Testis (tissue), 3 donors: ENCODE results near the gene ALDH4A1. TPM values are rescaled to one million over a fixed set of nuclear protein-coding genes. Genes with fewer than 3 reads are reported as not detected.

Source experiments
- DNase-seq: peaks from one replicate; pipeline ENCODE4 v3.0.0-alpha.2; 2019
- H3K27ac ChIP-seq, 2 donors: fragments of 200-600 bp; sonication (generic); one replicate each; pipeline ENCODE4 v1.5.1; 2019
- H3K27me3 ChIP-seq: fragments of 200-600 bp; sonication (generic); one replicate; pipeline ENCODE4 v1.5.1; 2019
- H3K36me3 ChIP-seq: fragments of 200-600 bp; sonication (generic); one replicate; pipeline ENCODE4 v1.5.1; 2017; ENCODE audit warnings: low read depth; ENCODE audit errors: missing control alignments
- H3K4me1 ChIP-seq: fragments of 200-600 bp; sonication (generic); one replicate; pipeline ENCODE4 v1.5.1; 2019
- H3K4me3 ChIP-seq, 2 donors: fragments of 200-600 bp; sonication (generic); one replicate each; pipeline ENCODE4 v1.5.1; 2017 to 2019
- H3K9me3 ChIP-seq: fragments of 200-600 bp; sonication (generic); one replicate; pipeline ENCODE4 v1.5.1; 2017
- CTCF ChIP-seq, 3 experiments: fragments of 450-650 bp in 2 of 3; fragments of 200-600 bp in 1 of 3; sonication (generic) in 1 of 3; IDR thresholded peaks; one replicate each; pipeline ENCODE4 v1.5.1; 2016 to 2019; ENCODE audit warnings: antibody characterized with exemption in 3 of 3, mild to moderate bottlenecking in 2 of 3, moderate library complexity in 1 of 3
- POLR2A ChIP-seq: fragments of 450-650 bp; IDR thresholded peaks from one replicate; pipeline ENCODE4 v1.6.1; 2017; ENCODE audit warnings: antibody characterized with exemption, mild to moderate bottlenecking, moderate library complexity
- WGBS, 2 donors: methylation state at CpG; one replicate each; pipeline ENCODE4 v1.1.5; 2018; 5-methylcytosine and 5-hydroxymethylcytosine counted together
- intact Hi-C: fragments of 100-400 bp; cut with DNase I; formaldehyde crosslinking; loops from one replicate; pipeline ENCODE4 v1.15.1; 2023; ENCODE audit warnings: low total_unique reads
- polyA plus RNA-seq: library from polyadenylated mRNA; stranded (reverse); fragments of 350-450 nt; fragmentation: Illumina TruSeq; extraction: RNeasy Lipid Tissue Mini Kit (QIAGEN cat#74804); gene quantifications from one replicate; pipeline ENCODE4 v1.2.3, GENCODE V29; 2014; ENCODE audit warnings: low read depth, low replicate concordance; ENCODE audit not compliant: insufficient read depth
- total RNA-seq, 2 donors: library from RNA; depleted of rRNA; stranded (reverse); fragments of >200 nt; gene quantifications; one replicate each; pipeline ENCODE4 v1.2.3, GENCODE V29; 2016

Gene ALDH4A1
- total and polyA plus RNA-seq, 3 donors from 2014 or later, result 8.2 to 10.6 (median 9.6) TPM

DNA sequence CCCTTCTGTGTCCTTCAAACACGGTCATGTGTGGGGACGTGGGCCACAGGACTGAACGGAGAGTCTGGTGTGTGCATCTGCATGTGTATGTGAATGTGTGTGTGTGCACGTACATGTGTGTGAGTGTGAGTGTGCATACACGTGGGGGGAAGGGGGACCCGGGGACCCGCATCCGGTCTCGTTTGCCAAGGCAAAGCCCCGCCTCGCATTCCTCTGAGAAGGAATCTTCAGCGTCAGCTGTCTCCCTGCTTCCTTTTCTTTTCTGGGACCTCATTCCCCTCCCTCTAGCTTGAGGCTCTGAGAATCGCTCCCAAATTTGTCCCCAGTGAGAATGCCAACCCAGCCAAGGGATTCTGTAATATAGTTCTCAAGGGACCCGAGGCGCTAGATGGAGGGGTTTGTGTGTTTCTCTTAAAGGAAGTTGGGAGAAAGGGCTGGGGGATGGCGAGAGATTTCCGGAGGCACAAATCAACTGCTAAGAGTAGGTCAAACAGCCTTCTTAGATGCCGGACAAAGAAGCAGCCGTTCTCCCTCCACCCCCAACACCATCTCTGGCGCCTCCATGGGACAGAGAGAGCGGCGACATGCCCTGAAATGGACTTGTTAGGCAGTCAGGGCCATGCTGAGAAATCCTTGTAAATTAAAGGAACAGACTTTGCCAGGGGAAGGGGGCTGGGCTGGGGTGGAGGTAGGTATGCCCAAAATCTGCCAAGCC lies 47.5 kb upstream of the ALDH4A1 start:
- Histone ChIP-seq H3K4me1 (peaks cover 23% of the 10 kb centered on the region), H3K27me3 (no peaks in the 10 kb centered on the region), H3K27ac (peak overlapping the region; percentile 69 to 81), H3K36me3 (no peaks in the 10 kb centered on the region), H3K4me3 (no peak overlapping the region), H3K9me3 (no peaks in the 10 kb centered on the region)
- DNase-seq, result peak; percentile 30
- intact Hi-C loops, result no loop called here
- 23 to 34% methylated on average over 21 to 22 of the region's 22 CpGs for WGBS, 2 donors
- no peak for TF ChIP-seq CTCF (IDR thresholded peaks at IDR 0.05)
- no peak for TF ChIP-seq POLR2A

DNA sequence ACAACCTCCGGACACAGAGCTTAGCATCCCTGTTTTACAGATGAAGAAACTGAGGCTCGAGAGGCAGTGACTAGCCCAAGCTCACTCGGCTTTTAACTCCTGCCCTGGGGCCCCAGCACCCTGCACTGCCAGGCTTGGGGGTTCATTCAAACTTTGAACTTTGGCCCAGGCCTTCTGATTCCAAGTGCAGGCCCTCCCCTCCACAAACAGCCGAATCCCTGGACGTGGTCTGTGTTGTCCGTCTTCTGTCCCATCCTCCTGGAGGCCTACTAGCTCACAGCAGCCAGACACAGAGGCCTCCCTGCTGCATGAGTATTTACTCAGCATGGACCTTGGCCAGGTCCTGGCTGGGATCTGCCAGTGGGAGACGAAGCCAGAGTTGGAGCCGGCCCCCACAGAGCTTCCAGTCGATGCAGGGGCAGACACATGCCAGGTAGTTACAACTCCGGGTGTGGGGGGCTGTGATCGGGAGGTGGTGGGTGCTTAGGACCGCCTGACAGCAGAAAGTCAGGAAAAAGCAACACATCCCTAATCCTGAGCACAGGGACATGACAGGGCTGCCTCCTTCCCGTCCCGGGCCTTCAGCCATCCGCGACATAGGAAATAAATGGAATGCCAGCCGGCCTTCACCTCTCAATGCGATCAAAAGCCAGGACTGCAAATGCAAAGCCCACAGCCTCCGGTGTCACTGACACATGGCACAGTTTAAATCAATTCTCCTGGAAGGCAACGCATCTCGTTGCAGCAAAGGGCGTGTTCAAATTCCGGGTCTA lies 46.7 kb upstream of the ALDH4A1 start:
- Histone ChIP-seq H3K36me3 (no peaks in the 10 kb centered on the region), H3K27ac (peak overlapping the region in 1 of 2 donors; percentile 81), H3K4me1 (peaks cover 16% of the 10 kb centered on the region), H3K27me3 (no peaks in the 10 kb centered on the region), H3K4me3 (no peak overlapping the region), H3K9me3 (no peaks in the 10 kb centered on the region)
- intact Hi-C loops, result no loop called here
- DNase-seq, result peak; percentile 34
- 56% methylated on average over 17 to 22 of the region's 23 CpGs for WGBS, 2 donors
- TF ChIP-seq CTCF (IDR thresholded peaks at IDR 0.05), result no peak

DNA sequence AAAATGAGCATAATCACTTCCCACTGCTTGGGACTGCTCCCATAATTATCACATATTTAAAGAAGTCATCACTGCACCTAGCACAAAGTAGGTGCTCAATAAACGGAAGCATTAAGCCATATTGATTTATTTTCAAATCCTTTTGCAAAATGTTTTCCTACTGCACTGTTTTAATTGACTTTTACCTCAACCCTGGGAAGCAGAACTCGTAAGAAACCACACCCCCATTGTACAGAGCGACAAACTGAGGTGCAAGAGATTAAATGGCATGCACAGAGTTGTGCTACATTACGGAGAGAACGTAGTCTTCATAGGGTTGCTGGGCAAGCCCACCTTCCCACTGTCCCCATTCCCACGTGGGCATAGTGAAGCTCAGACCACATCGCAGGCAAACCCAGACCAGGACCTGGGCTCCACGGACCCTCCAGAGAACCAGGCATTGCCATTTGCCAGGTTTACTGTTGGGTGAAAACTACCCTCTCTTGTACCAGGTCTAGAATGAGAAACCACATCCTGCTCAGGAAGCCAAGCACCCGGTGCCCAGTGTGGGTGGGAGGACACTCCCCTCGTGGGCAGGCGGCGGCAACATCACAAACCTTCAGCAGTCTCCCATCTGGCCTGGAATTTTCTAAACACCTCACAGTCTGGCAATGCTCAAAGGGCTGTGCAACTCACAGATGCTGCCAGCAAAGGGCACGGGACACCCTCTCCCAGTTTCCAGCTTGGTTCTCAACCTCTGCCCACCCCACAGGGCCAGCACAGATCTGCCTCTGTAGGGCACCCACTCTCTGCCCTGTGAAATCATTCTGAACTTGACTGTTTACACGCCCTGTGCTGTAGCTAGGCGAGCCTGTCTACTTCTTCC lies 45.9 kb upstream of the ALDH4A1 start:
- Histone ChIP-seq H3K36me3 (no peaks in the 10 kb centered on the region), H3K27me3 (no peaks in the 10 kb centered on the region), H3K4me3 (no peak overlapping the region), H3K9me3 (no peaks in the 10 kb centered on the region), H3K27ac (no peak overlapping the region), H3K4me1 (peaks cover 16% of the 10 kb centered on the region)
- 60 to 64% methylated on average over 15 of the region's 15 CpGs for WGBS, 2 donors
- DNase-seq, result no peak
- intact Hi-C loops, result no loop called here
- no peak for TF ChIP-seq CTCF (IDR thresholded peaks at IDR 0.05)
- no peak for TF ChIP-seq POLR2A

- Histone ChIP-seq H3K4me3 (no peak overlapping the region), H3K27me3 (no peaks in the 10 kb centered on the region), H3K36me3 (no peaks in the 10 kb centered on the region), H3K27ac (no peak overlapping the region), H3K9me3 (no peaks in the 10 kb centered on the region), H3K4me1 (peaks cover 16% of the 10 kb centered on the region)
- WGBS, 2 donors, result 73 to 83% methylated on average over 9 of the region's 9 CpGs
- no peak for TF ChIP-seq POLR2A
- intact Hi-C loops, result no loop called here
- no peak for DNase-seq
Measured at GRCh38 chr1:18947570-18947969, 45.2 kb upstream of the ALDH4A1 start.
